ENCODE measurements around the gene TNFRSF12A. TPM values are rescaled to one million over a fixed set of nuclear protein-coding genes. Genes with fewer than 3 reads are reported as not detected.

TNFRSF12A gene
- total and polyA plus RNA-seq, 2 of the 4 experiments (the other 2 are of a cell fraction), result 103 to 304 TPM

DNA sequence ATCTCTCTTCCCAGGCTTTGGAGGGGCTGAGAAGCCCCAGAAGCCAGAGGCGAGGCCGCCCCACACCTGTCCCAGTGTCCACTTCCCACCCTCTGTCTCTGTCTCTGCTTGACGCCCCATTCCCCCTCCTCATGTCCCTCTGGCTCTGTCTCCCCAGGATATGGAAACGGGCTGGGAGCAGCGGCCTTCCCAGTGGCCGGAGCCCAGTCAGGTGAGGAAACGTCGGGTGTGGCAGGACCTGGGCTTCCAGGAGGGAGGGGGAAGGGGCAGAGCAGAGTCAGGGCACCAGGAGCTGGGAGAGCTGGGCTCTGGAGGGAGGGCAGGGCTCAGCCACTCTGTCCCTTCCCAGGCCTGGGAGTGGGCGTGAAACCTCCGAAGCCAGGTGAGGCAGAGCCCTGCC is 29.3 kb upstream of the TNFRSF12A start:
- TF ChIP-seq CEBPB (IDR thresholded peaks at IDR 0.05; ENCODE audit: low read depth, low read length) (no peak), CHD1 (IDR thresholded peaks at IDR 0.05; ENCODE audit: low read depth, low read length) (no peak)
- TF ChIP-seq, protein P1, sequence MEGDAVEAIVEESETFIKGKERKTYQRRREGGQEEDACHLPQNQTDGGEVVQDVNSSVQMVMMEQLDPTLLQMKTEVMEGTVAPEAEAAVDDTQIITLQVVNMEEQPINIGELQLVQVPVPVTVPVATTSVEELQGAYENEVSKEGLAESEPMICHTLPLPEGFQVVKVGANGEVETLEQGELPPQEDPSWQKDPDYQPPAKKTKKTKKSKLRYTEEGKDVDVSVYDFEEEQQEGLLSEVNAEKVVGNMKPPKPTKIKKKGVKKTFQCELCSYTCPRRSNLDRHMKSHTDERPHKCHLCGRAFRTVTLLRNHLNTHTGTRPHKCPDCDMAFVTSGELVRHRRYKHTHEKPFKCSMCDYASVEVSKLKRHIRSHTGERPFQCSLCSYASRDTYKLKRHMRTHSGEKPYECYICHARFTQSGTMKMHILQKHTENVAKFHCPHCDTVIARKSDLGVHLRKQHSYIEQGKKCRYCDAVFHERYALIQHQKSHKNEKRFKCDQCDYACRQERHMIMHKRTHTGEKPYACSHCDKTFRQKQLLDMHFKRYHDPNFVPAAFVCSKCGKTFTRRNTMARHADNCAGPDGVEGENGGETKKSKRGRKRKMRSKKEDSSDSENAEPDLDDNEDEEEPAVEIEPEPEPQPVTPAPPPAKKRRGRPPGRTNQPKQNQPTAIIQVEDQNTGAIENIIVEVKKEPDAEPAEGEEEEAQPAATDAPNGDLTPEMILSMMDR (conservative IDR thresholded peaks at IDR 0.05; ENCODE audit: low read depth, low read length), result no peak
- no peaks in the 10 kb centered on the region for H3K9me1 ChIP-seq (ENCODE audit: insufficient read depth, low read length)
- H2AFZ ChIP-seq (replicated peaks; ENCODE audit: low read length, poor library complexity), result no peak overlapping the region
- H4K8ac ChIP-seq (ENCODE audit: low read depth in 2 of 2, low read length in 2 of 2), result no peak overlapping the region
- no peak overlapping the region for H3K14ac ChIP-seq (replicated peaks; ENCODE audit: low read depth, low read length)
- no peak overlapping the region for H2BK5ac ChIP-seq (ENCODE audit: low read depth, low read length, poor library complexity, severe bottlenecking)
- intact Hi-C loops (cut with micrococcal nuclease), result no loop called here
- H3K27me3 ChIP-seq (ENCODE audit: control insufficient read depth, insufficient read depth, low read length), result peaks cover 28% of the 10 kb centered on the region
- DNase-seq, result no peak
- no peak overlapping the region for H2AK9ac ChIP-seq (replicated peaks; ENCODE audit: low read depth, low read length, poor library complexity)
- H3K79me1 ChIP-seq (ENCODE audit: low read depth in 1 of 2, low read length in 2 of 2), result no peaks in the 10 kb centered on the region
- no peak for ATAC-seq (ENCODE audit: low read depth)
- H2BK20ac ChIP-seq (ENCODE audit: low read depth, low read length), result no peak overlapping the region
- H2AK5ac ChIP-seq (ENCODE audit: low read depth, low read length), result no peak overlapping the region
- no CpG with 5 or more reads among the region's 10 CpGs for WGBS, 2 experiments (ENCODE audit: extremely low coverage in 2 of 2, insufficient read length in 1 of 2)
- H3K18ac ChIP-seq (ENCODE audit: low read depth, low read length), result no peak overlapping the region
- ChIA-PET POLR2A (ENCODE audit: unreplicated experiment) (no interaction called here), CTCF (no interaction called here)
- no peak overlapping the region for H3K4me3 ChIP-seq (ENCODE audit: insufficient read depth, low read depth, low read length)
- dilution Hi-C loops (cut with HindIII; ENCODE audit: low sequenced_read_pairs, unreplicated experiment), result no loop called here
- no peak overlapping the region for H3K23ac ChIP-seq (ENCODE audit: low read depth, low read length)
- H2BK120ac ChIP-seq (ENCODE audit: low read depth, low read length), result no peak overlapping the region
- BruUV-seq (replicated peaks), result no TSS peak
- H2BK15ac ChIP-seq (ENCODE audit: low read depth, low read length), result no peak overlapping the region
- H3K56ac ChIP-seq (ENCODE audit: extremely low read depth, insufficient read depth, low read length), result no peak overlapping the region
- H4K91ac ChIP-seq (ENCODE audit: insufficient read depth, low read depth, low read length), result no peak overlapping the region
- no peak overlapping the region for H3K9ac ChIP-seq (ENCODE audit: low read depth, low read length)
- H3K4me2 ChIP-seq (ENCODE audit: low read depth, low read length), result no peak overlapping the region
- H3K27ac ChIP-seq (ENCODE audit: insufficient read depth, low read length), result no peak overlapping the region
- no peaks in the 10 kb centered on the region for H3K36me3 ChIP-seq (ENCODE audit: control insufficient read depth, insufficient read depth, low read length)
- H4K5ac ChIP-seq (ENCODE audit: low read depth, low read length), result no peak overlapping the region
- H4K20me1 ChIP-seq (ENCODE audit: insufficient read depth, low read length), result no peaks in the 10 kb centered on the region
- no peaks in the 10 kb centered on the region for H3K4me1 ChIP-seq (ENCODE audit: control insufficient read depth, insufficient read depth, low read length)
- H3K9me3 ChIP-seq (ENCODE audit: control insufficient read depth, insufficient read depth, low read length), result no peaks in the 10 kb centered on the region
- in situ Hi-C loops (cut with MboI; ENCODE audit: low sequenced_read_pairs), result no loop called here
- H3K4ac ChIP-seq (ENCODE audit: low read depth, low read length), result no peak overlapping the region

All from IMR-90 (cell line).